Measurements from ENCODE around the gene TNFRSF13B. TPM values are rescaled to one million over a fixed set of nuclear protein-coding genes. Genes with fewer than 3 reads are reported as not detected.

Gene TNFRSF13B
- total RNA-seq, 4 donors from 2014 or later: not detected

DNA sequence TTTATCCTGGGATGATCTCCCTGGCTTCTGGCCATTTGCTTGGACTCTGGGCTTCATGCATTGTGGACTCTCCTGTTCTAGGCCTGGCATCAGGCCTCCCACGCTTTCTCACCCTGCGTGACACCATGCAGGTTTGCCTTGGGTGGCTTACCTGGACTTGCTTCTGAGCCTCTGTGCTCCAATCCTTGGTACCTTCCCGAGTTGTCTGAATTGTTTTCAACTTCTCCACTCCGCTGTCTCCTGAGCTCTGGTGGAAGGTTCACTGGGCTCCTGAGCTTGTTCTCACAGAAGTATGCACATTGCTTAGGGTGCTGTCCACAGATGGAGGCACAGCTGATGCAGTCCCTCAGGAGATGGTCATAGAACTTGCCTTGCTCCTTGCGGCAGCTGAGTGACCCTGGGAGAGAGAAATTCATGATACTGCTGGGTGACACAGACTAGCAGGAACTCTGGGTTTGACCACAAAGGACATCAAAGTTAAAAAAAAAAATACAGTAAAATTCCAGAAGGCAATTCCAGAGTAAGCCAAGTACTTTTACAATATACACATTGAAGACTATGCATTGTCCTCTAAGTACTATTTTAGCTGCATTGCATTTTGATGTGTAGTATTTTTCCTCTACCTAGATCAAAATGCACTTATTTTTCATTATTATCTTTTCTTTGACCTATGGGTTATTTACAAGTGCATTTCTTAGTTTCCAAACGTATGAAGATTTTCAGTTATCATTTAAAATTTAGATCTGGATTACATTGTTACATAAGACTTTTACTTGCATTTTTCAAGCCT lies 23.1 kb downstream of the TNFRSF13B start:
- H3K4me1 ChIP-seq: no peaks in the 10 kb centered on the region
- H3K36me3 ChIP-seq: no peaks in the 10 kb centered on the region
- no peak overlapping the region for H3K27ac ChIP-seq
- no peaks in the 10 kb centered on the region for H3K27me3 ChIP-seq
- 96 to 97% methylated on average over 6 of the region's 6 CpGs for WGBS, 2 donors
- DNase-seq: no peak
- TF ChIP-seq, protein P1, sequence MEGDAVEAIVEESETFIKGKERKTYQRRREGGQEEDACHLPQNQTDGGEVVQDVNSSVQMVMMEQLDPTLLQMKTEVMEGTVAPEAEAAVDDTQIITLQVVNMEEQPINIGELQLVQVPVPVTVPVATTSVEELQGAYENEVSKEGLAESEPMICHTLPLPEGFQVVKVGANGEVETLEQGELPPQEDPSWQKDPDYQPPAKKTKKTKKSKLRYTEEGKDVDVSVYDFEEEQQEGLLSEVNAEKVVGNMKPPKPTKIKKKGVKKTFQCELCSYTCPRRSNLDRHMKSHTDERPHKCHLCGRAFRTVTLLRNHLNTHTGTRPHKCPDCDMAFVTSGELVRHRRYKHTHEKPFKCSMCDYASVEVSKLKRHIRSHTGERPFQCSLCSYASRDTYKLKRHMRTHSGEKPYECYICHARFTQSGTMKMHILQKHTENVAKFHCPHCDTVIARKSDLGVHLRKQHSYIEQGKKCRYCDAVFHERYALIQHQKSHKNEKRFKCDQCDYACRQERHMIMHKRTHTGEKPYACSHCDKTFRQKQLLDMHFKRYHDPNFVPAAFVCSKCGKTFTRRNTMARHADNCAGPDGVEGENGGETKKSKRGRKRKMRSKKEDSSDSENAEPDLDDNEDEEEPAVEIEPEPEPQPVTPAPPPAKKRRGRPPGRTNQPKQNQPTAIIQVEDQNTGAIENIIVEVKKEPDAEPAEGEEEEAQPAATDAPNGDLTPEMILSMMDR (IDR thresholded peaks at IDR 0.05): no peak
- no peak for TF ChIP-seq POLR2A (IDR thresholded peaks at IDR 0.05)
- no peak overlapping the region for H3K4me3 ChIP-seq (replicated peaks in 1 of 3)
- no peaks in the 10 kb centered on the region for H3K9me3 ChIP-seq
- intact Hi-C loops (cut with DNase I): no loop called here

DNA sequence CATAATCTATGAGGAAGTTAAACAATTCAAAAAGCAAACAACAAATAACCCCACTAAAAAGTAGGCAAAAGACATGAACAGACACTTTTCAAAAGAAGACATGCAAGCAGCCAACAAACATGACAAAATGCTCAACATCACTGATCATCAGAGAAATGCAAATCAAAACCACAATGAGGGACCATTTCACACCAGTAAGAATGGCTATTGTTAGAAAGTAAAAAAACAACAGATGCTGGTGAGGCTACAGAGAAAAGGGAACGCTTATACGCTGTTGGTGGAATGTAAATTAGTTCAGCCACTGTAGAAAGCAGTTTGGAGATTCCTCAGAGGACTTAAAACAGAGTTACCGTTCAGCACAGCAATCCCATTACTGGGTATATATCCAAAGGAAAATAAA lies 24.4 kb downstream of the TNFRSF13B start:
- 70 to 82% methylated on average over 3 of the region's 3 CpGs for WGBS, 2 donors
- no peak for TF ChIP-seq POLR2A (IDR thresholded peaks at IDR 0.05)
- TF ChIP-seq, protein P1 (IDR thresholded peaks at IDR 0.05): no peak
- no peaks in the 10 kb centered on the region for H3K27me3 ChIP-seq
- DNase-seq: no peak
- no peaks in the 10 kb centered on the region for H3K4me1 ChIP-seq
- H3K36me3 ChIP-seq: no peaks in the 10 kb centered on the region
- no peaks in the 10 kb centered on the region for H3K9me3 ChIP-seq
- H3K4me3 ChIP-seq (replicated peaks in 1 of 3): no peak overlapping the region
- intact Hi-C loops (cut with DNase I): no loop called here
- no peak overlapping the region for H3K27ac ChIP-seq

DNA sequence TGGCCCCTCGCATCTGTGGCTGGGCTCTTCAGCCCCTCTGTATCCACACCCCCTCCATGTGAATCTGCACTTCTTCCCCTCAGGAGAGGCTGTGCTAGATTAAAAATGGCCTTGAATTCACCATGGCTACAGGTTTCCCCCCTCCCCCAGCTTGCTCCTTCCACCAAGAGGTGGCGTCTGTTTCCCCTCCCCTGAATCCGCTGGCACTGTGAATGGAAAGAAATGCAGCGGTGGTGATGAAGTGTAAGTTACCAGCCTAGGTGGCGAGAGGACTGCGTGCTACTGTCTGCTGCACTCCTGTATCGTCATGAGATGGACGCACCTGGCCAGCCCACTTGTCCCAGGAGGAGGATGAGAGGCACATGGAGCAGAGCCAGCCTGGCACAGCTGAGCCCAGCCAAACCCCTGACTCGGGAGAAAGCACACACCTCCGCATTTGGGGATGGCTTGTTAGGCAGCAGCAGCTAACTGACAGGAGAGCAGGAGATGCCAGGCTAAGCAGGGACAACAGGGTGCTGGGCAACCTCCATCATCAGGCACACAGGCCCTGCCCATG lies 26.2 kb downstream of the TNFRSF13B start:
- 38 to 53% methylated on average over 8 to 9 of the region's 10 CpGs for WGBS, 2 donors
- H3K27ac ChIP-seq: no peak overlapping the region
- intact Hi-C loops (cut with DNase I): no loop called here
- no peaks in the 10 kb centered on the region for H3K9me3 ChIP-seq
- H3K4me3 ChIP-seq (replicated peaks in 1 of 3): no peak overlapping the region
- H3K4me1 ChIP-seq: no peaks in the 10 kb centered on the region
- DNase-seq: peak; percentile 11 to 12
- H3K36me3 ChIP-seq: no peaks in the 10 kb centered on the region
- no peaks in the 10 kb centered on the region for H3K27me3 ChIP-seq
- TF ChIP-seq POLR2A (IDR thresholded peaks at IDR 0.05): no peak
- TF ChIP-seq, protein P1 (IDR thresholded peaks at IDR 0.05): no peak

DNA sequence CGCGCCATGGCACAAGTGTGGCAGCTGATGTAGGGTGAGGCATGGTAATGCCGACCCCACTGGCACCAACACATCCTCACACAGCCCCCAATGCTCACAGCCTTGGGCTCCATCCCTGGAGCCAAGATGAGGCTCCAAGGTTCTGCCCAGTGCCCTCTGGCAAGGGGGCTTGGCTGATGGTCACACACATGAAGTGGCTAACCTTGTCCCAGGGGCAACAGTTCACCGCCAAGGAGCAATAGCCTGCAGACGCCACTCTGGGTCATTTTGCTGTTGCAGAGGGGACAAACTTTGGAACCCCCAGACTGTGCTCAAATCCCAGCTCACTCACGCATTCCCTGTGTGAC lies 26.8 kb downstream of the TNFRSF13B start:
- H3K4me1 ChIP-seq: no peaks in the 10 kb centered on the region
- intact Hi-C loops (cut with DNase I): no loop called here
- H3K9me3 ChIP-seq: no peaks in the 10 kb centered on the region
- 90 to 91% methylated on average over 3 to 6 of the region's 6 CpGs for WGBS, 2 donors
- H3K4me3 ChIP-seq (replicated peaks in 1 of 3): no peak overlapping the region
- no peak overlapping the region for H3K27ac ChIP-seq
- TF ChIP-seq, protein P1 (IDR thresholded peaks at IDR 0.05): no peak
- no peak for TF ChIP-seq POLR2A (IDR thresholded peaks at IDR 0.05)
- H3K36me3 ChIP-seq: no peaks in the 10 kb centered on the region
- H3K27me3 ChIP-seq: no peaks in the 10 kb centered on the region
- no peak for DNase-seq

DNA sequence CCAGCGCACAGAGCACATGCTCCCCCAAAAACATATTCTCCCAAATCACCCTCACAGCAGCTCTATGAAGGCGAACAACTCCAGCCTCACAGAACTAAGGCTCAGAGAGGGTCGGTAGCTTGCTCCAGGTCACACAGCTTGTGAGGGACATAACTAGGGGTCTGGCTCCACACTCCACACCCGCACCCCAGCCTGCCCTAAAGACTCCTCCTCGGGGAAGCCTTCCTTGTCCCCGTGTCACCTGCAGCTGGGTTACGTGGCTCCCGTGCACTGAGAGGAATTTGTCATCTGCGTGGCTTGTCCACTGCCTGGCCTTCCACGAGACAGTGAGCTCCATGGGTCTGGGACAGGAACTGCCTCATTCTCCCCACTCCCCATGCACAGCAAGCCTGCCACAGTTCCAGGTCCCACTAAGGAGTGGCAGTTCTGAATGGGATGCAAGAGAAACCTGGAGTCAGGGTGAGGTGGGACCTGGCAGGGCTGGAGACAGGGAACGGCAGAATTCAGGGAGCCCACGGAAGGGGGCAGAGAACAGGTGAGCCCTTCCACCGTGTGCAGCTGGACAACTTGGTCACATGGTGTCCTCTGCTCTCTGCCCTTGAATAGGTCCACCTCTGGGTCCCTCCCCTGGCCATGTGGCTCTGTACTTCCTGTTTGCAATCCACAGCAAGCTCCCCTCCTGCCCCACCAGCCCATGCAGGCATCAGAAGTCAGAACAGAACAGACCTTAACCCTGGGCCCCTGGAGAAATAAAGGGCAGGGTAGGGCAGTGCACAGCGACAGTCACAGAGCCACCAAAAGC lies 27.4 kb downstream of the TNFRSF13B start:
- Histone ChIP-seq H3K9me3 (no peaks in the 10 kb centered on the region), H3K27ac (no peak overlapping the region), H3K4me1 (no peaks in the 10 kb centered on the region), H3K36me3 (no peaks in the 10 kb centered on the region), H3K27me3 (no peaks in the 10 kb centered on the region), H3K4me3 (replicated peaks in 1 of 3) (no peak overlapping the region)
- TF ChIP-seq, protein P1 (IDR thresholded peaks at IDR 0.05): no peak
- TF ChIP-seq POLR2A (IDR thresholded peaks at IDR 0.05): no peak
- intact Hi-C loops (cut with DNase I): no loop called here
- no peak for DNase-seq
- 76 to 81% methylated on average over 13 of the region's 14 CpGs for WGBS, 2 donors
